ENCODE data around the gene IGF2. TPM values are rescaled to one million over a fixed set of nuclear protein-coding genes. Genes with fewer than 3 reads are reported as not detected.

Gene IGF2
- total RNA-seq, 1 experiment from 2014 or later = 1.5 TPM

GRCh38 chr11:2169005-2169378 is 29.8 kb upstream of the IGF2 start:
- Mint-ChIP-seq H3K27ac (no peak overlapping the region), H3K4me3 (no peak overlapping the region), H3K27me3 (ENCODE audit: low read depth) (no peaks in the 10 kb centered on the region; the same call in 1 of the 2 replicates), H3K4me1 (no peaks in the 10 kb centered on the region), H3K36me3 (no peaks in the 10 kb centered on the region), H3K9me3 (no peaks in the 10 kb centered on the region)
- ChIA-PET POLR2A (no interaction called here), CTCF (interaction anchor here (0.8 to 2.0 kb wide), 3 partner anchors 17 to 252 kb away, joined by 3 to 6 read pairs (median 4); no protein-coding TSS in a partner anchor)
- DNase-seq (ENCODE audit: low spot score) = no peak
- ATAC-seq = no peak
- TF ChIP-seq ZNF121 (CRISPR knock-in tag; IDR thresholded peaks at IDR 0.05) = no peak
- TF ChIP-seq NR2C2 (CRISPR knock-in tag; IDR thresholded peaks at IDR 0.05) = no peak
- no peak for TF ChIP-seq GABPB1 (CRISPR knock-in tag; IDR thresholded peaks at IDR 0.05)
- TF ChIP-seq AR (CRISPR knock-in tag; IDR thresholded peaks at IDR 0.05) = no peak
- no peak for TF ChIP-seq ZNF219 (CRISPR knock-in tag; IDR thresholded peaks at IDR 0.05; ENCODE audit: borderline replicate concordance)
- no peak for TF ChIP-seq STAT6 (CRISPR knock-in tag; conservative IDR thresholded peaks at IDR 0.05; ENCODE audit: low read depth)
- no peak for TF ChIP-seq ZNF232 (CRISPR knock-in tag; IDR thresholded peaks at IDR 0.05)
- no peak for TF ChIP-seq JAZF1 (CRISPR knock-in tag; IDR thresholded peaks at IDR 0.05)
- no peak for TF ChIP-seq PREB (CRISPR knock-in tag; IDR thresholded peaks at IDR 0.05; ENCODE audit: borderline replicate concordance)
- no peak for TF ChIP-seq FOXK1 (CRISPR knock-in tag; IDR thresholded peaks at IDR 0.05)
- no peak for TF ChIP-seq FOXP4 (CRISPR knock-in tag; IDR thresholded peaks at IDR 0.05)
- TF ChIP-seq ZNF138 (CRISPR knock-in tag; conservative IDR thresholded peaks at IDR 0.05) = no peak
- no peak for TF ChIP-seq ERG (CRISPR knock-in tag; IDR thresholded peaks at IDR 0.05)

GRCh38 chr11:2168286-2169004 is 29.3 kb upstream of the IGF2 start:
- no peaks in the 10 kb centered on the region for H3K9me3 Mint-ChIP-seq
- CTCF ChIA-PET = interaction anchor here (0.8 to 1.9 kb wide), 2 partner anchors 17 to 252 kb away, joined by 3 to 6 read pairs; no protein-coding TSS in a partner anchor
- ATAC-seq = no peak
- TF ChIP-seq CREB1 (CRISPR knock-in tag; IDR thresholded peaks at IDR 0.05) = no peak
- no peak for TF ChIP-seq NFE2L1 (CRISPR knock-in tag; IDR thresholded peaks at IDR 0.05)
- no peak for TF ChIP-seq EMX1 (CRISPR knock-in tag; IDR thresholded peaks at IDR 0.05)
- TF ChIP-seq MLX (CRISPR knock-in tag; IDR thresholded peaks at IDR 0.05) = no peak
- TF ChIP-seq KAT7 (CRISPR knock-in tag; IDR thresholded peaks at IDR 0.05; ENCODE audit: borderline replicate concordance) = no peak
- TF ChIP-seq ZNF512 (CRISPR knock-in tag; IDR thresholded peaks at IDR 0.05; ENCODE audit: borderline replicate concordance) = no peak
- no peak for TF ChIP-seq ATF2 (CRISPR knock-in tag; IDR thresholded peaks at IDR 0.05; ENCODE audit: borderline replicate concordance, low read depth)
- no peak for TF ChIP-seq ZNF219 (CRISPR knock-in tag; IDR thresholded peaks at IDR 0.05; ENCODE audit: borderline replicate concordance)

More at GRCh38 chr11:2168286-2169004, 29.3 kb upstream of the IGF2 start:
- H3K36me3 Mint-ChIP-seq = no peaks in the 10 kb centered on the region
- H3K27ac Mint-ChIP-seq = no peak overlapping the region
- H3K4me3 Mint-ChIP-seq = no peak overlapping the region
- DNase-seq (ENCODE audit: low spot score) = no peak
- no peaks in the 10 kb centered on the region; the same call in 1 of the 2 replicates for H3K27me3 Mint-ChIP-seq (ENCODE audit: low read depth)
- H3K4me1 Mint-ChIP-seq = no peaks in the 10 kb centered on the region
- POLR2A ChIA-PET = interaction anchor here (0.6 kb wide), 1 partner anchor 15 kb away, joined by 3 read pairs; no protein-coding TSS in a partner anchor
